GM12872 (cell line): ENCODE data around the gene HNRNPLL.

Source experiments
- TF ChIP-seq, protein P1 (sequence below): IDR thresholded peaks from 3 replicates; pipeline ENCODE4 v1.5.1; 2011; ENCODE audit warnings: low read depth, mild to moderate bottlenecking, low read length, moderate library complexity; ENCODE audit not compliant: insufficient read depth

The HNRNPLL gene

DNA sequence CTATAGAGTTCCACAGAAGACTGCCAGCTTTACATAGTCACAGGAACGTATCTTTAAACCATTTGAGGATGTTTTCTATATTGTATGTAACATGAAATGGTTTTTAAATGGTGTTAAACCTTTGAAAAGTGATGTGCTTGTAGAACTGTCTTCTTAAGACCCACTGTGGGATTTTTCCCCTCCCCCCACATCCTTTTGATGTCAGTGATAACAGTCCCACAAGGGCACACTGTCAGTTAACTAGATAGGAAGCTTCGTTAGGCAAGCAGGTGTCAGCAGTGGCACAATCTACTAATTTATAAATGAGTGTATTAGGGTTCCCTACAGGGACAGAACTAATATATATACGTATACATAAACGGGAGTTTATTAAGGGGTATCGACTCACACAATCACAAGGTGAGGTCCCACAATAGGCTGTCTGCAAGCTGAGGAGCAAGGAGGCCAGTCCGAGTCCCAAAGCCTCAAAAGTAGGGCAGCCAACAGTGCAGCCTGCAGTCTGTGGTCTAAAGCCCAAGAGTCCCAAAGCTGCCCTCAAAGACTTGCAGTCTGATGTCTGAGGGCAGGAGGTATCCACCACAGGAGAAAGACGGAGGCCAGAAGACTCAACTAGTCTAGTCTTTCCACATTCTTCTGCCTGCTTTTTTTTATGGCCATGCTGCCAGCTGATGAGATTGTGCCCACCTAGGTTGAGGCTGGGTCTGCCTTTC, 23.8 kb upstream of the HNRNPLL start:
- TF ChIP-seq, protein P1, sequence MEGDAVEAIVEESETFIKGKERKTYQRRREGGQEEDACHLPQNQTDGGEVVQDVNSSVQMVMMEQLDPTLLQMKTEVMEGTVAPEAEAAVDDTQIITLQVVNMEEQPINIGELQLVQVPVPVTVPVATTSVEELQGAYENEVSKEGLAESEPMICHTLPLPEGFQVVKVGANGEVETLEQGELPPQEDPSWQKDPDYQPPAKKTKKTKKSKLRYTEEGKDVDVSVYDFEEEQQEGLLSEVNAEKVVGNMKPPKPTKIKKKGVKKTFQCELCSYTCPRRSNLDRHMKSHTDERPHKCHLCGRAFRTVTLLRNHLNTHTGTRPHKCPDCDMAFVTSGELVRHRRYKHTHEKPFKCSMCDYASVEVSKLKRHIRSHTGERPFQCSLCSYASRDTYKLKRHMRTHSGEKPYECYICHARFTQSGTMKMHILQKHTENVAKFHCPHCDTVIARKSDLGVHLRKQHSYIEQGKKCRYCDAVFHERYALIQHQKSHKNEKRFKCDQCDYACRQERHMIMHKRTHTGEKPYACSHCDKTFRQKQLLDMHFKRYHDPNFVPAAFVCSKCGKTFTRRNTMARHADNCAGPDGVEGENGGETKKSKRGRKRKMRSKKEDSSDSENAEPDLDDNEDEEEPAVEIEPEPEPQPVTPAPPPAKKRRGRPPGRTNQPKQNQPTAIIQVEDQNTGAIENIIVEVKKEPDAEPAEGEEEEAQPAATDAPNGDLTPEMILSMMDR = no peak

DNA sequence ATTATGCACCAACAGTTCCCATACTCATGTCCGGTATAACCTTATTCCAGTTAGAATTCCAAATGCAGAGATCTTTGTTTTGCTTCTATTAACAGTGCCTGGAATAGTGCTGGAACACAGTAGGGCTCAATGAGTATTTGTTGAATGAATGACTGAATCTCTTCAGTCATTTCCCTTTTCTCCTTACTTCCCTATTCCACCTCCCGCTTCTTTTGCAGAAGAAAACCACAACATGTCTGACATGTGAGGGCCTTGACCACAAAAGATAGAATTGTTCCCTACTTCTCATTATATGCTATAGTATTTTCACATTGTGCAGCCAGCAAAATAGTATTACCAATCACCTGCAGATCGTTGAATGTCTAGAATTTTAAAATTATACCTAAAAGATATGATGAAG, 19.5 kb upstream of the HNRNPLL start:
- TF ChIP-seq, protein P1 = no peak

DNA sequence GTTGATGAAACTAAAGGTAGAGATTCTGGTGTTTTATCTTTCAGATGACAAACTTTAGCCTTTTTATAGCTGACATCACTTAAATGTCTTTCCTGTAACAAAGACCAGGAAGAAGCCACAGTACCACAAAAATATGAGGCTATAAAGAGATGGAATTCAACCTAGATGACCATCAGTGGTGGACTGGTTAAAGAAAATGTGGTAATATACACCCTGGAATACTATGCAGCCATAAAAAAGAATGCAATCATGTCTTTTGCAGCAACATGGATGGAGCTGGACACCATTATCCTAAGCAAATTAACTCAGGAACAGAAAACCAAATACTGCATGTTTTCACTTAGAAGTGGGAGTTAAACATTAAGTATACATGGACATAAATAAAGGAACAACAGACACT, 18.3 kb upstream of the HNRNPLL start:
- TF ChIP-seq, protein P1 = no peak

DNA sequence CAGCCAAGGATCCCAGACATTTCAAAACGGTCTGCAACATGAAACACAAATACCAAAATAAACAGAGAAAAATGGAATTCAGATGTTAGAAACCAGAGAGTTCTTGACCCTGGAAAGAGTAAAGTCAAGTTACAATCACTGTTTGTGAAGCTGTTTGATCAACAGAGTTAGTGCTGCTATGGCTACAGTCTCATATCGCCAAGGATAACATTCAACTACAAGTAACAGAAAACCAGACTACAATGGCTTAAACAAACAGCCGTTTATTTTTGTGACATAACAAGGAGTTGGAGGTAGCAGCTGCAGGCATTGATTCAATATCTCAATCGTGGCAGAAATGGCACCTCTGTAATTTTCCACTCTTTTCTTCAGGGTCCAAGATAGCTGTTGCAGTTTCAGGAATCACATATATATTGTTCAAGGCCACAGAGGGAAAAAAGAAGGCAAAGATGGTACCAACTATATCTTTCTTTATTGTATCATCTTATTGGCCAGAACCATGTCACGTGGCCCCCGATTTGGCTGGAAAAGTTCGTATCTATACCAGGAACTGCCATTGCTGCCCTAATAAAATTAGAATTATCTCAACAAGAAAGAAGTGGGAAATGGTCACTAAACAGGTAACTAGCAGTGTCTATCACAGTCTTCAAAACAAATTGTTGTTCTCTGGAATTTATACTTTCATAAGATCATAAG, 17.7 kb upstream of the HNRNPLL start:
- TF ChIP-seq, protein P1 = no peak

DNA sequence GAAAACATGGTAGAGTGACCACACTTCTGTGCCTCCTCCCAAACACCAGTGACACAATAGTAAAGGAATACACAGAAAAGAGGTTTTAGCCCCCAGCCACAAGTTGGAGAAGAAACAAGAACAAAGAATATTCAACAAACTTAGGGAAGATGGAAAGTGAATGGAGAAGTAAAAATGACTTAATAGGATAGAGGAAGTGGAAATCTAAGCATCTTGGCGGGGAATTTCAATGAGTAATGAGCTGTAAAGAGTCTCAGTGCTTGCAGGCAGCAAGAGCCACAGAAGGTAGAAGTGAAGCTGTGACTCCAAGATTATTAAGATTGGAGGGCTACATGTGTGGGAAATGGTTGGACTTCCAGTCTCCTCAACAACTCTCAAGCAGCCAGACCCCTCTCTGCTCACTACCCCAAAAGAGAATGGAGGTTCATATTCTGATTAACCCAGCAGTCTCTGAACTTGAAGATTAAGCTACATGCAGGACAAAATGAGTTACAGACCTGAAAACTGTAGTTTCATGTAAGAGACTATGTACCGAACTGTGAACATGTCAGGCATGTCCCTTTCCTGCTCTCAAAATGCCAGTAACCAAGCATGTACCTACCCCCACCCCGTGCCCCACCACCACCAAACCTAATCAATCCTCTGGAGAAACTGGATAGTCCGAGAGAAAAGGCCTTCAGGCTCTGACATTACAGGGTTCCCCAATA, 16.9 kb upstream of the HNRNPLL start:
- TF ChIP-seq, protein P1 = no peak

DNA sequence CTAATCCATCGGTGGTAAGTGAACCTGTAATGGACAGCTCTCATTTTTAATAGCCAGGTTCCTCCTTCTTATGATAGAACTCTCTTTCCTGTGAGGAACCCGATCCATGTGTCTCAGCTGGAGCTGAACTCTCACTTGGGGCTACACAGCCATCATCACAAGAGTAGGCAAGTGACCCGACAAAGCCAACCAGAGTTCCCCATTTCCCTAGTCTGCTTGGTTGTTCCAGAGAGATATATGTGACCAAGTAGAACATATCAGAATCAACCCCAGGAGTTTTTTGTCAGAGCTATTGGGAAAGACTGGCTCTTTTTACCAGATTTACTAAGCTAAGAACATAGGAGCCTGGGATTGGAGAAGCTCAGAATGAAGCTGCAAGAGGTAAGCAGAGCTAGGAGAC, 14.6 kb upstream of the HNRNPLL start:
- TF ChIP-seq, protein P1 = no peak

DNA sequence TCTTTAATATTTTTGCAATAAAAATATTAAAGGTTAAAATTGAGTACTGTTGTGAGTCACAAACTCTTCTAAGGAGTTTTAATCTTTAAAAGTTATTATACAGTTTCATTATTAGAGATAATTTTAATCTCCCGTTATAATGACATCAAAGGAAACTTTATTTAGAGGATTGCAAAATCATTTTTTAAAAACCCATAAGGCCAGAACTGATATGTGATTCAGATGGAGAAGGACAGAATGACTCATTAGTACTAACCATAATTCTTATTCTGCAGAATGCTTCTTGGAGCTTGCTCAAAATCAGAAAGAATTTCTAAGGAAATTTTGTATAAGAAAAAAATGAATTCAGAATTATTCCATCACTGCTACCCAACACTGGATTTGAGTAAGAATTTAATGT, 12.5 kb upstream of the HNRNPLL start:
- TF ChIP-seq, protein P1 = no peak
